Central memory CD8-positive, alpha-beta T cell (primary cell): Measurements from ENCODE around the gene PPP4C.

ENCODE experiments used
- ATAC-seq: fragments of 150-1000 bp; cut with Tn5 transposase; replicated peaks from 2 replicates; pipeline ENCODE4 v1.10.0; 2022; ENCODE audit warnings: mild to moderate bottlenecking, moderate FRiP score, moderate number of reproducible peaks; ENCODE audit not compliant: poor library complexity, severe bottlenecking; ENCODE audit errors: extremely low read depth
- DNase-seq, 2 donors: peaks; one replicate each; pipeline ENCODE4 v3.0.0; 2021; ENCODE audit warnings: low spot score in 2 of 2
- H3K27ac Mint-ChIP-seq: one replicate; pipeline ENCODE4 v1.8.0; 2022; ENCODE audit warnings: low read depth, mild to moderate bottlenecking, moderate library complexity, mixed read lengths
- H3K27me3 Mint-ChIP-seq: one replicate; pipeline ENCODE4 v1.8.0; 2022; ENCODE audit warnings: mixed read lengths
- H3K36me3 Mint-ChIP-seq: one replicate; pipeline ENCODE4 v1.8.0; 2022; ENCODE audit warnings: mild to moderate bottlenecking, moderate library complexity, mixed read lengths; ENCODE audit not compliant: insufficient read depth
- H3K4me1 Mint-ChIP-seq: one replicate; pipeline ENCODE4 v1.8.0; 2022; ENCODE audit warnings: mixed read lengths
- H3K4me3 Mint-ChIP-seq: one replicate; pipeline ENCODE4 v1.8.0; 2022; ENCODE audit warnings: mild to moderate bottlenecking, moderate library complexity, mixed read lengths
- H3K9me3 Mint-ChIP-seq: one replicate; pipeline ENCODE4 v1.8.0; 2022; ENCODE audit warnings: mixed read lengths

The PPP4C gene

DNA sequence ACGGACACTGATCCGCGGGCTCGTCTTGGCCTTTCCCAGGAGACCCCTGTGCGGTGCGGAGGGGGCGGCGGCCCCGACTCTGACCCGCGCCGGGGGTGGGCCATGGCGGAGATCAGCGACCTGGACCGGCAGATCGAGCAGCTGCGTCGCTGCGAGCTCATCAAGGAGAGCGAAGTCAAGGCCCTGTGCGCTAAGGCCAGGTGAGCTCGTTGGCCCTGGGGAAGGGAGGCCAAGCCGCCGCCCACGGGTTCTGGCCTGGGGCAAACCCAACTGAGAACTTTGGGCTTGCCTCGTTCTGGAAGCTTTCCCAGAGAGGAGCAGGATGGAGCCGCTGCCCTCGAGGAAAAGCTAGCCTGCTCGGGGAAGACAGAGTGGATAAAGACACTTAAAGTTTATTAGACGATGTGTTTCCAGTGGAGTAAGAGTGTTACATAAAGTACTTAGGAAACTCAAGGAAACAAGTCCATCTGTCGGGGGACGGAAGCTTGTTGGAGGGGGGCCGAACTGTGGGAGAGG lies 540 bp downstream of the PPP4C start:
- Mint-ChIP-seq H3K27me3 (no peaks in the 10 kb centered on the region), H3K27ac (peak overlapping the region; percentile 93), H3K4me3 (peak overlapping the region; percentile 89), H3K9me3 (no peaks in the 10 kb centered on the region), H3K36me3 (peaks cover 44% of the 10 kb centered on the region), H3K4me1 (peaks cover 29% of the 10 kb centered on the region)
- ATAC-seq (peak; percentile 59), DNase-seq (no peak)

DNA sequence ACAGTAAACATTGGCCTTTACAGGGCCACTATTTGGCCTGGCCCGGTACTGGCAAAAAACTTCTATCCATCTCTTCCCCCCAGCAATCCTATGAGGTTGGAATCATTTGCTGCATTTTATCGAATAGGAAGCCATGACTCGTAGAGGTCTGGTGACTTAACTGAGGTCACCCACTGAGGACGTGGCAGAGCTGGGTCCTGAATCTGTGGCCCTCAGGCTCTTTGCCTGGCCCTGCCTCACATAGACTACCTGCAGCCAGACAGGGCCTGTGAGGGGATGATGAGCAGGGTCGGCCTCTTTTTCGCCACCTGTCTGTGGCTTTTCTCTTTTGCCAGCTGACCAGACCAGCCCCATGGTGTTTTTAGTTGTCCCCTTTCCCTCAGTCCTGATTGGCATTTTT lies 1.9 kb downstream of the PPP4C start:
- ATAC-seq (no peak), DNase-seq (no peak)
- Mint-ChIP-seq H3K27me3 (no peaks in the 10 kb centered on the region), H3K9me3 (no peaks in the 10 kb centered on the region), H3K27ac (peak overlapping the region; percentile 93), H3K36me3 (peaks cover 46% of the 10 kb centered on the region), H3K4me1 (peaks cover 35% of the 10 kb centered on the region), H3K4me3 (peak overlapping the region; percentile 89)

DNA sequence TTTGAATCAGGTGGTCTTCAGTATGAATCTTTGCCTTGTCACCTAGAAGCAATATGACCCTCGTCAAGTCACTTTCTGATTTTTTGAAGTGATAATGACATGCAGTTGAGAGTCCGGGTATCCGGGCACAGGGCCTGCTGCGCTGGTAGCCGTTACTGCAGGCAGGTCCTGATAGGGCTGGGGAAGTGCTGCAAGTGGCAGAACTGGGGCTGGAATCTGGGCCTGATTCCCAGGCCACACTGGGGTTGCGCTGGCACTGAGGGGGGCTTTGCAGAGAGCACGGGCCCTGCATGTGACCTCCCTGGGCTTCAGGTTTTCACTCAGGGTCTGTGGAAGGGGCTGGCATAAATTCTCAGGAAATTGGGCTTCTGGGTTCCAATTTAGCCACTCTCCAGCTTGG lies 3.0 kb downstream of the PPP4C start:
- Mint-ChIP-seq H3K27me3 (no peaks in the 10 kb centered on the region), H3K9me3 (no peaks in the 10 kb centered on the region), H3K36me3 (peaks cover 44% of the 10 kb centered on the region), H3K4me1 (peaks cover 35% of the 10 kb centered on the region), H3K4me3 (no peak overlapping the region), H3K27ac (no peak overlapping the region)
- DNase-seq: no peak
- ATAC-seq: no peak

DNA sequence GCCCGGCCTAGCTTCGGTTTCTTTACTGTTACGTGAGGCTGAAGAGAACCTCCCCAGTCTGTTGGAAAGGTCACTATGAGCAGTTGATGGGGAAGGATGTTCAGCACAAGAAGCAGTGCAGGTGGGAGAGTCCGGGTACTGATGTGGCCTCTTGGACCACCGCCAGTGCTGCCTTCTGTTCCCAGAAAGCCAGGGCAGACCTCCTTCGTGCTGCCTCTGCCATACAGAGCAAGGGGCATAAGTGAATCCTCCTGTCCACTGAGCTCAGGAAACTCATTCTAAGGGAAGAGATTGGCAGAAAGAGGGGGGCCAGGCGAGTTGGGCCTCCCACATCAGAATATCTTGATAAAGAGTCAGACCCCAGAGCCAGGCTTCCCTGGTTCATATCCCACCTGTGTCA lies 3.7 kb downstream of the PPP4C start:
- no peaks in the 10 kb centered on the region for H3K9me3 Mint-ChIP-seq
- peaks cover 49% of the 10 kb centered on the region for H3K36me3 Mint-ChIP-seq
- no peak overlapping the region for H3K27ac Mint-ChIP-seq

DNA sequence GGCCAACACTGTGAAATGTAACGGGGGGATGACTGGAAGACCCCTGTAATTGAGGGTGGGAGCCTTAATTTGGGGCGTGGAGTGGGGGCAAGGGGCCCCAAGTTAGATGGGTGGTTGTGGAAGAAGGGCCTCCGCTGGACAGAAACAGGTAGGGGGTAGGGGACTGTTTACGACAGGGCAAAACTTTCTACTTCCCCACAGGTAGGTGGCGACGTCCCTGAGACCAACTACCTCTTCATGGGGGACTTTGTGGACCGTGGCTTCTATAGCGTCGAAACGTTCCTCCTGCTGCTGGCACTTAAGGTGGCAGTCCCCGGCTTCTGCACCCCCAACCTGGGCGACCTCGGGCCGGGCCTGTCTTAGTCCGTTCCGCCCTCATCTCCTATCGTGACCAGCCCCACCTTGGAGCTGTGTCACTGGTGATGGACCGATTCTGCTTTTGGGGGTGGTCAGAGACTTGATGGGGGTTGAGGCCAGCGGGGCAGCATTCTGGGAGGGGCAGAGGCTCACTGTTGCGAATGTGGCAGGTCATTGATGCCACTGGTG lies 6.8 kb downstream of the PPP4C start:
- Mint-ChIP-seq H3K36me3 (peaks cover 49% of the 10 kb centered on the region), H3K4me3 (no peak overlapping the region), H3K27ac (peak overlapping the region; percentile 20), H3K9me3 (no peaks in the 10 kb centered on the region), H3K27me3 (no peaks in the 10 kb centered on the region), H3K4me1 (peaks cover 15% of the 10 kb centered on the region)
- DNase-seq (no peak), ATAC-seq (no peak)

More for the DNA sequence above, 3.7 kb downstream of the PPP4C start:
- Mint-ChIP-seq H3K27me3 (no peaks in the 10 kb centered on the region), H3K4me1 (peaks cover 35% of the 10 kb centered on the region), H3K4me3 (no peak overlapping the region)
- DNase-seq (no peak), ATAC-seq (no peak)

DNA sequence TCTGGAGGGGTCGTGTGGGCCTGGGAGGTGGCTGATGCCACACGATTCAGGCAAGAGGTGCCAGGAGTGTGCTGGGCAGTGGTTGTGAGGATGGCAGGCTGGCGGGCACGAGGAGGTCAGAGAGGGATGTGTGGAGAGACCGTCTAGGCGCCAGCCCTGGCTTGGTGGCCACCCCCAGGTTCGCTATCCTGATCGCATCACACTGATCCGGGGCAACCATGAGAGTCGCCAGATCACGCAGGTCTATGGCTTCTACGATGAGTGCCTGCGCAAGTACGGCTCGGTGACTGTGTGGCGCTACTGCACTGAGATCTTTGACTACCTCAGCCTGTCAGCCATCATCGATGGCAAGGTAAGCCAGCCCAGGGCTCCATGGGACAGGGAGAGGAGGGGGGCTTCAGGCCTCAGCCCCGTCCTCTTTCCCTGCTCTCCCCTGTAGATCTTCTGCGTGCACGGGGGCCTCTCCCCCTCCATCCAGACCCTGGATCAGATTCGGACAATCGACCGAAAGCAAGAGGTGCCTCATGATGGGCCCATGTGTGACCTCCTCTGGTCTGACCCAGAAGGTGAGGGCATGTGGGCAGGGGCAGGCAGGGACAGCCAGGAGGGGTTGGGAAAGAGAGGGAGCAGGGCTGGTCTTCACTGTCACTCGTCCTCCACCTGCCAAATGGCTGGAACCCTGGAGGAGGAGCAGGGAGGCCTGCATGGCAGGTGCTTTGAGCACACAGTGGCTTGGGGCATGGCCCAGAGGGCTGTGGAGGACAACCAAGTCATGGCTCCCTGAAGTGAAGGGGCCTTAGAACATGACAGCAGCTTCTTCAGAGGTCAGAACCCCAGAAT lies 7.6 kb downstream of the PPP4C start:
- DNase-seq (no peak), ATAC-seq (no peak)
- Mint-ChIP-seq H3K36me3 (peaks cover 46% of the 10 kb centered on the region), H3K4me3 (no peak overlapping the region), H3K4me1 (peaks cover 7% of the 10 kb centered on the region), H3K9me3 (no peaks in the 10 kb centered on the region), H3K27ac (peak overlapping the region; percentile 20), H3K27me3 (no peaks in the 10 kb centered on the region)

DNA sequence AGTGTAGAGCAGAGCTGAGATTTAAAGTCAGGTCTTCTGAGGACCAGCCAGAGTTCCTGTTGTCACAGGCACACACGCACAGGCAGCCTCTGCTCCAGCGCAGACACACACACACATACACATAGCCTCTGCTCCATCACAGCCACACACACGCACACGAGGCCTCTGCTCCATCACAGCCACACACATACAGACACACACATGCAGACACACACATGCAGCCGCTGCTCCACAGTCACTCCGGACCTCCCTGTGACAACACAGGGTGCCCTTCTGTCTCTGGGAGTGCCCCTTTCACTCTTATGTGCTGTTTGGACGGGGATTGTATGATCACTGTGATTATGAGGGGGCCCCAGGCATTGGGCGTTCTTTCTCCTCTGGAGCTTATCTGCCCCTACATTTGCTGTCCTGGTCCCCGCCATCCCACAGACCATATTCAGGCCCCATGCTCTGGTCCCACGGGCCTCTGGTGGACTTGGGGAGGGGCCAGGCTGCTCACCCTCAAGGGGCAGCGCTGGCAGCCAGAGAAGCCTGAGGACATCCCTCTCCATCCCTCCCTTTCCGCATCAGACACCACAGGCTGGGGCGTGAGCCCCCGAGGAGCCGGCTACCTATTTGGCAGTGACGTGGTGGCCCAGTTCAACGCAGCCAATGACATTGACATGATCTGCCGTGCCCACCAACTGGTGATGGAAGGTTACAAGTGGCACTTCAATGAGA lies 8.5 kb downstream of the PPP4C start:
- Mint-ChIP-seq H3K4me1 (peaks cover 6% of the 10 kb centered on the region), H3K27ac (no peak overlapping the region), H3K9me3 (no peaks in the 10 kb centered on the region), H3K27me3 (no peaks in the 10 kb centered on the region), H3K36me3 (peaks cover 41% of the 10 kb centered on the region), H3K4me3 (no peak overlapping the region)
- ATAC-seq: no peak
- no peak for DNase-seq

DNA sequence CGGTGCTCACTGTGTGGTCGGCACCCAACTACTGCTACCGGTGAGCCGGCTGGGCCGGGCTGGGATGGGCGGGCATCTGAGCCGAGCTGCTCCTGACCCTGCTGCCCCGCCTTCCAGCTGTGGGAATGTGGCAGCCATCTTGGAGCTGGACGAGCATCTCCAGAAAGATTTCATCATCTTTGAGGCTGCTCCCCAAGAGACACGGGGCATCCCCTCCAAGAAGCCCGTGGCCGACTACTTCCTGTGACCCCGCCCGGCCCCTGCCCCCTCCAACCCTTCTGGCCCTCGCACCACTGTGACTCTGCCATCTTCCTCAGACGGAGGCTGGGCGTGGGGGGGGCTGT lies 9.0 kb downstream of the PPP4C start:
- DNase-seq (no peak), ATAC-seq (no peak)
- Mint-ChIP-seq H3K27ac (no peak overlapping the region), H3K36me3 (peaks cover 36% of the 10 kb centered on the region), H3K27me3 (no peaks in the 10 kb centered on the region), H3K4me1 (peaks cover 6% of the 10 kb centered on the region), H3K9me3 (no peaks in the 10 kb centered on the region), H3K4me3 (no peak overlapping the region)

DNA sequence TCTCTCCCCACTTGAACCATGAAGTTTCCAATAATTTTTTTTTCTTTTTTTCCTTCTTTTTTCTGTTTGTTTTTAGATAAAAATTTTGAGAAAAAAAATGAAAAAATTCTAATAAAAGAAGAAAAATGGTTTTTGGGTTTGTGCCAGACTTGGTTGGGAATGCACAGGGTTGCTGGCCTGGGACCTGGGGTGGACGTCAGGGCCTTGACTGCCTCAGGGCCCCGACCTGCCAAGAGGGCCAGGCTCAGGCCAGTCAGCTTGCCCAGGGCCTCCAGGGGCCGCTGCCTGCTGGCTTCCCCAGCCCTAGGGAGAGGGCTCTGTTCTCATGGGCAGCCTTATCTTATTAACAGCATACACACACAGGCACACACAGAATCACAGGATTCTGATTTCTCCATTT lies 9.5 kb downstream of the PPP4C start:
- H3K4me1 Mint-ChIP-seq: peaks cover 6% of the 10 kb centered on the region
- no peak overlapping the region for H3K27ac Mint-ChIP-seq
- no peak overlapping the region for H3K4me3 Mint-ChIP-seq
- H3K27me3 Mint-ChIP-seq: no peaks in the 10 kb centered on the region
- H3K9me3 Mint-ChIP-seq: no peaks in the 10 kb centered on the region
- no peak for DNase-seq
- H3K36me3 Mint-ChIP-seq: peaks cover 33% of the 10 kb centered on the region
- no peak for ATAC-seq

DNA sequence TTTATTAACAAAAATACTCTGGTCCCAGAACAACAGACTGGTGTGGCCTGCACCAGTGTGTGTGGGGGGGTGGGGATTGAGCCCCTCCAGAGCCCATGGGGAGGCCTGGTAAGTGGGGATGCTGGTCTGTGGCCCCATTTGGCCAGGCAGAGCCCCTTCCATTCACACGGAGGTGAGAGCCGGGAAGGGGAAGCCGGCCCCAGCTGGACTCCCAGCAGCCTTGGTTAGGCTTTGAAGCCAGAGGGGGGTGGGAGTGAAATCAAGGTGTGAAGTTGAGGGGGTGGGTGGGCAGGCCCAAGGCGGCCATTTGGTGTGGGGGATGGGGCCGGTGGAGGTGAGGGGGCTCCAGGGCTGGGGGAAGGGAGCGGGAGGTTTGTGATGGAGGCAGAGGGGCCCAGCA lies 10.0 kb downstream of the PPP4C start:
- Mint-ChIP-seq H3K36me3 (peaks cover 32% of the 10 kb centered on the region), H3K4me1 (peaks cover 6% of the 10 kb centered on the region)

DNA sequence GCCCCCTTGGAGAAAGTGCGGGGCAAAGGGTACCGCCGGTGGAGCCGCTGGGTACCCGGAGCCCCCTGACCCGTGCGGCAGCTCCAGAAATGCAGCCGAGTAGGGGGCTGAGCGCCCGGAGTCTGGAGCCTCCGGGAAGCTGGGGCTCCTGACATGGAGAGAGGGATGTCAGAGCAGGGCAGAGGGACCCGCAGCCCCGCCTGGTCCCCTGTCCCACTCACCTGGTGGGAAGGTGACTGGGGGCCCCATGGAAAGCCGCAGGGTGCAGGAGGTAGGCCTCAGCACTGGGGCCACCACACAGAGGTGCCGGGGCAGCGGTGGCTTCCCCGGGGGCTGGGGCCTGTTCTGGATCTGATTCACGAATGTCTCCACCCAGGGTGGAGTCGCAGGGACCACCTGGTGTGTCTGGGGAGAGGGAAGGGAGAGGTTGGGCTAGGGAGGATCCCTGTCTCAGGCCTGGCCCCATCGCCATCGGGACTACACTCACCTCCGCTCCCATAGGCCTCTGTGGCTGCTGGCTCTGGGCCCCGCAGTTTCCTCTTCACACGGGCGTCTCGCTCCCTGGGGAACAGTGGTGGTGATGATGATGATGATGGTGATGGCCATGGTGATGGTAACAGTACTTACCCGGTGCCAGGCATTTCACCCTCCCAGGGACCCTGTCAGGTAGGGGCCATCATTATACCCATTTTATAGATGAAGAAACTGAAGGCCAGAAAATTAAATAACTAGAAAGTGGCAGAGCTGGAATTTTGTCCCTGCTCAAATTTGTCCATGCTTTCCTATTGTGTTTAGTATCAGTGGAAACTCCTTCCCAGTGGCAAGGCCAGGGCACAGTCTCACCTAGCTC lies 10.7 kb downstream of the PPP4C start:
- ATAC-seq (no peak), DNase-seq (no peak)
- Mint-ChIP-seq H3K4me3 (no peak overlapping the region), H3K9me3 (no peaks in the 10 kb centered on the region), H3K4me1 (peaks cover 7% of the 10 kb centered on the region), H3K36me3 (peaks cover 26% of the 10 kb centered on the region), H3K27me3 (no peaks in the 10 kb centered on the region), H3K27ac (no peak overlapping the region)

More for the DNA sequence above, 10.0 kb downstream of the PPP4C start:
- H3K27me3 Mint-ChIP-seq: no peaks in the 10 kb centered on the region
- no peak for DNase-seq
- no peak overlapping the region for H3K27ac Mint-ChIP-seq
- H3K9me3 Mint-ChIP-seq: no peaks in the 10 kb centered on the region
- ATAC-seq: no peak
- H3K4me3 Mint-ChIP-seq: no peak overlapping the region

DNA sequence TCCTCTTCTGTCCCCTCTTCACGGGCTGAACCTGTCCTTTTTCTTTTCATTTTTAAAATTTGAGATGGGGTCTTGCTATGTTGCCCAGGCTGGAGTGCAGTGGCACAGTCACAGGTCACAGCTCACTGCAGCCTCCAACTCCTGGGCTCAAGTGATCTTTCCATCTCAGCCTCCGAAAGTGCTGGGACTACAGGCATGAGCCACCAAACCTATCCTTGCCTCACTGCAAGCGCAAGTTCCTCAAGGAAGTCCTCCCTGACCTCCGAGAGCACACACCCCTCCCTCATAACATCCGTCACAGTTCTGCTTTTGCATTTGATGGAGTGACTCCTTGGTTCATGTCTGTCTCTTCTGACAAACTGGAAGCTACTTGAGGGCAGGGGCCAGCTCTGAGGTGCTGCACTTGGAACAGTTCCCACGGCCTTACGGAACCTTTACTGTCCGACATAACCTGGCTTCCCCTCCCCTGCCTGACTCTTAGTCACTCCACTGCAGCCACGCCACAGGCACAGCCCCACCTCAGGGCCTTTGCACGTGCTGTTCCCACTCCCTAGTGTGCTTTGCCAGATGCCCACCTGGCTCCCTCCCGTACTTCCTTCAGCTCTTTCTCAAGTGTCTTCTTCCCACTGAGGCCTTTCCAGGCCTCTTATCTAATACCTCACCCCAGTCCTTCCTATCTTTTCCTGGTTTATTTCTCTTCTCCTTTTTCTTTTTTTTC lies 11.5 kb downstream of the PPP4C start:
- no peak overlapping the region for H3K4me3 Mint-ChIP-seq
- no peaks in the 10 kb centered on the region for H3K9me3 Mint-ChIP-seq
- ATAC-seq (no peak), DNase-seq (no peak)
- H3K27ac Mint-ChIP-seq: peak overlapping the region; percentile 69
- peaks cover 10% of the 10 kb centered on the region for H3K4me1 Mint-ChIP-seq
- H3K27me3 Mint-ChIP-seq: no peaks in the 10 kb centered on the region
- peaks cover 23% of the 10 kb centered on the region for H3K36me3 Mint-ChIP-seq
